Muscle layer of duodenum (tissue), 2 donors: ENCODE measurements around the gene CD46.
A peak's percentile ranks its signal among the peaks of the same experiment; 100 is the strongest.

Experiments used
- H3K27ac ChIP-seq: one replicate; pipeline ENCODE4 v1.7.0; 2013; ENCODE audit warnings: mild to moderate bottlenecking, low read length
- H3K27me3 ChIP-seq: one replicate; pipeline ENCODE4 v1.7.0; 2013; ENCODE audit warnings: low read depth, mild to moderate bottlenecking, control low read depth, low read length
- H3K36me3 ChIP-seq, 2 donors: one replicate each; pipeline ENCODE4 v1.7.0; 2013; ENCODE audit warnings: low read length in 2 of 2, control low read depth in 1 of 2, mild to moderate bottlenecking in 1 of 2; ENCODE audit not compliant: insufficient read depth in 2 of 2, control insufficient read depth in 1 of 2
- H3K4me1 ChIP-seq, 2 donors: one replicate each; pipeline ENCODE4 v1.7.0; 2013; ENCODE audit warnings: low read length in 2 of 2, mild to moderate bottlenecking in 2 of 2, control low read depth in 1 of 2, moderate library complexity in 1 of 2; ENCODE audit not compliant: insufficient read depth in 2 of 2, control insufficient read depth in 1 of 2
- H3K4me3 ChIP-seq, 2 donors: one replicate each; pipeline ENCODE4 v1.7.0; 2013; ENCODE audit warnings: low read length in 2 of 2, low read depth in 1 of 2, mild to moderate bottlenecking in 1 of 2
- H3K9me3 ChIP-seq, 2 donors: one replicate each; pipeline ENCODE4 v1.7.0; 2013; ENCODE audit warnings: low read length in 2 of 2, control low read depth in 1 of 2, mild to moderate bottlenecking in 1 of 2; ENCODE audit not compliant: control insufficient read depth in 1 of 2
- donor health status: healthy.

Gene CD46

GRCh38 chr1:207817778-207818751, 66.2 kb downstream of the CD46 start:
- Histone ChIP-seq H3K4me3 (peak overlapping the region in 1 of 2 donors; percentile 95), H3K4me1 (peaks cover 52 to 79% of the 10 kb centered on the region in 2 donors), H3K36me3 (peaks cover 60 to 61% of the 10 kb centered on the region in 2 donors), H3K9me3 (no peaks in the 10 kb centered on the region), H3K27me3 (no peaks in the 10 kb centered on the region), H3K27ac (no peak overlapping the region)

GRCh38 chr1:207818971-207819451, 67.2 kb downstream of the CD46 start:
- Histone ChIP-seq H3K27ac (peak overlapping the region; percentile 50), H3K27me3 (no peaks in the 10 kb centered on the region), H3K4me3 (peak overlapping the region; percentile 47 to 95), H3K9me3 (no peaks in the 10 kb centered on the region), H3K36me3 (peaks cover 55 to 57% of the 10 kb centered on the region in 2 donors), H3K4me1 (peaks cover 46 to 71% of the 10 kb centered on the region in 2 donors)

- H3K4me3 ChIP-seq, result peak overlapping the region; percentile 91 to 95
- no peaks in the 10 kb centered on the region for H3K27me3 ChIP-seq
- peaks cover 48 to 70% of the 10 kb centered on the region in 2 donors for H3K4me1 ChIP-seq
- no peaks in the 10 kb centered on the region for H3K9me3 ChIP-seq
- peak overlapping the region; percentile 99 for H3K27ac ChIP-seq
- peaks cover 37 to 44% of the 10 kb centered on the region in 2 donors for H3K36me3 ChIP-seq
Observed at GRCh38 chr1:207820568-207821463, 69.0 kb downstream of the CD46 start.

- H3K27ac ChIP-seq, result peak overlapping the region; percentile 99
- H3K36me3 ChIP-seq, result peaks cover 29 to 37% of the 10 kb centered on the region in 2 donors
- H3K4me1 ChIP-seq, result peaks cover 50 to 67% of the 10 kb centered on the region in 2 donors
- H3K4me3 ChIP-seq, result peak overlapping the region; percentile 91 to 95
- no peaks in the 10 kb centered on the region for H3K27me3 ChIP-seq
- no peaks in the 10 kb centered on the region for H3K9me3 ChIP-seq
Observed at GRCh38 chr1:207821464-207822045, 69.7 kb downstream of the CD46 start.

- Histone ChIP-seq H3K4me3 (peak overlapping the region; percentile 91 to 95), H3K4me1 (peaks cover 50 to 67% of the 10 kb centered on the region in 2 donors)
Observed at GRCh38 chr1:207822124-207822601, 70.3 kb downstream of the CD46 start.

GRCh38 chr1:207822602-207823451, 71.0 kb downstream of the CD46 start:
- Histone ChIP-seq H3K4me1 (peaks cover 48 to 67% of the 10 kb centered on the region in 2 donors), H3K27ac (peak overlapping the region; percentile 99), H3K4me3 (peak overlapping the region; percentile 91 to 95), H3K9me3 (no peaks in the 10 kb centered on the region), H3K36me3 (peaks cover 17 to 24% of the 10 kb centered on the region in 2 donors), H3K27me3 (no peaks in the 10 kb centered on the region)

More at GRCh38 chr1:207822124-207822601, 70.3 kb downstream of the CD46 start:
- H3K9me3 ChIP-seq, result no peaks in the 10 kb centered on the region
- no peaks in the 10 kb centered on the region for H3K27me3 ChIP-seq
- H3K36me3 ChIP-seq, result peaks cover 23 to 31% of the 10 kb centered on the region in 2 donors
- H3K27ac ChIP-seq, result peak overlapping the region; percentile 99

GRCh38 chr1:207823531-207823879, 71.7 kb downstream of the CD46 start:
- Histone ChIP-seq H3K4me3 (peak overlapping the region; percentile 91 to 95), H3K9me3 (no peaks in the 10 kb centered on the region), H3K4me1 (peaks cover 52 to 68% of the 10 kb centered on the region in 2 donors), H3K27ac (peak overlapping the region; percentile 99), H3K27me3 (no peaks in the 10 kb centered on the region), H3K36me3 (peaks cover 15 to 21% of the 10 kb centered on the region in 2 donors)

- Histone ChIP-seq H3K27ac (peak overlapping the region; percentile 99), H3K4me3 (peak overlapping the region; percentile 91 to 95), H3K36me3 (peaks cover 9 to 15% of the 10 kb centered on the region in 2 donors), H3K9me3 (no peaks in the 10 kb centered on the region), H3K4me1 (peaks cover 52 to 68% of the 10 kb centered on the region in 2 donors), H3K27me3 (no peaks in the 10 kb centered on the region)
Observed at GRCh38 chr1:207823880-207824566, 72.2 kb downstream of the CD46 start.

GRCh38 chr1:207824691-207825408, 73.0 kb downstream of the CD46 start:
- Histone ChIP-seq H3K9me3 (no peaks in the 10 kb centered on the region), H3K4me1 (peaks cover 48 to 60% of the 10 kb centered on the region in 2 donors), H3K36me3 (peaks cover 1 to 9% of the 10 kb centered on the region in 2 donors), H3K4me3 (peak overlapping the region; percentile 55 to 95), H3K27me3 (no peaks in the 10 kb centered on the region), H3K27ac (peak overlapping the region; percentile 99)
